Uterus (tissue), 4 donors: ENCODE results near the gene ZNF609. TPM values are rescaled to one million over a fixed set of nuclear protein-coding genes. Genes with fewer than 3 reads are reported as not detected.
A peak's percentile ranks its signal among the peaks of the same experiment; 100 is the strongest.

Experiments
- DNase-seq, 2 donors: peaks; one replicate each; pipeline ENCODE4 v3.0.0-alpha.2; 2019 to 2020
- H3K27ac ChIP-seq, 2 donors: fragments of 200-600 bp; sonication (generic); 1 replicate in 1 of 2; 2 replicates in 1 of 2; pipeline ENCODE4 v1.5.1; 2016 to 2018
- H3K27me3 ChIP-seq, 2 donors: fragments of 200-600 bp; sonication (generic); one replicate each; pipeline ENCODE4 v1.5.1; 2018 to 2019; ENCODE audit warnings: control low read depth in 1 of 2
- H3K36me3 ChIP-seq, 2 donors: fragments of 200-600 bp; sonication (generic); one replicate each; pipeline ENCODE4 v1.5.1; 2019; ENCODE audit warnings: control low read depth in 1 of 2
- H3K4me1 ChIP-seq, 2 donors: fragments of 200-600 bp; sonication (generic); one replicate each; pipeline ENCODE4 v1.5.1; 2018 to 2019; ENCODE audit warnings: control low read depth in 1 of 2
- H3K4me3 ChIP-seq, 2 donors: fragments of 200-600 bp; sonication (generic); 1 replicate in 1 of 2; 2 replicates in 1 of 2; pipeline ENCODE4 v1.5.1; 2018 to 2019; ENCODE audit warnings: mild to moderate bottlenecking in 1 of 2
- H3K9me3 ChIP-seq, 2 donors: fragments of 200-600 bp; sonication (generic); one replicate each; pipeline ENCODE4 v1.5.1; 2019; ENCODE audit warnings: control low read depth in 1 of 2
- CTCF ChIP-seq, 4 experiments: fragments of 200-600 bp in 2 of 4; fragments of 450-650 bp in 2 of 4; sonication (generic) in 2 of 4; IDR thresholded peaks; one replicate each; pipeline ENCODE4 v1.5.1; 2016 to 2019; ENCODE audit warnings: antibody characterized with exemption in 4 of 4, mild to moderate bottlenecking in 2 of 4, moderate library complexity in 1 of 4
- POLR2A ChIP-seq, 2 donors: fragments of 450-650 bp; IDR thresholded peaks; one replicate each; pipeline ENCODE4 v1.6.1; 2016; ENCODE audit warnings: antibody characterized with exemption in 2 of 2, mild to moderate bottlenecking in 1 of 2, moderate library complexity in 1 of 2
- intact Hi-C: fragments of 100-400 bp; cut with DNase I; formaldehyde crosslinking; loops from one replicate; pipeline ENCODE4 v1.15.1; 2023; ENCODE audit warnings: low total_unique reads
- total RNA-seq, 4 donors: library from RNA; depleted of rRNA in 3 of 4; stranded (reverse); fragments of >200 nt in 3 of 4; gene quantifications; one replicate each; pipeline versions ENCODE4 v1.1.0 to v1.2.4, GENCODE V29; 2014 to 2023
- donor health status: DM: yes; HTN: yes; CAD: no.

The ZNF609 gene
- total RNA-seq, 4 donors from 2014 or later = 12.4 to 59.6 (median 26.1) TPM

GRCh38 chr15:64438653-64439447, 21.5 kb upstream of the ZNF609 start:
- no peak overlapping the region for H3K4me3 ChIP-seq
- no peak for DNase-seq
- H3K27ac ChIP-seq = no peak overlapping the region
- H3K27me3 ChIP-seq = no peaks in the 10 kb centered on the region
- TF ChIP-seq POLR2A (IDR thresholded peaks at IDR 0.05) (no peak), CTCF (IDR thresholded peaks at IDR 0.05) (no peak)
- H3K9me3 ChIP-seq = no peaks in the 10 kb centered on the region
- H3K36me3 ChIP-seq = no peaks in the 10 kb centered on the region
- no peaks in the 10 kb centered on the region for H3K4me1 ChIP-seq
- intact Hi-C loops = no loop called here

GRCh38 chr15:64441852-64442251, 18.5 kb upstream of the ZNF609 start:
- H3K4me1 ChIP-seq = no peaks in the 10 kb centered on the region
- no peak for DNase-seq
- no peaks in the 10 kb centered on the region for H3K36me3 ChIP-seq
- no peaks in the 10 kb centered on the region for H3K27me3 ChIP-seq
- TF ChIP-seq POLR2A (IDR thresholded peaks at IDR 0.05) (no peak), CTCF (IDR thresholded peaks at IDR 0.05) (no peak)
- H3K9me3 ChIP-seq = no peaks in the 10 kb centered on the region
- H3K27ac ChIP-seq = no peak overlapping the region
- H3K4me3 ChIP-seq = no peak overlapping the region
- intact Hi-C loops = no loop called here

- intact Hi-C loops = no loop called here
- Histone ChIP-seq H3K4me1 (no peaks in the 10 kb centered on the region), H3K27ac (peak overlapping the region; percentile 70 to 84), H3K27me3 (no peaks in the 10 kb centered on the region), H3K36me3 (no peaks in the 10 kb centered on the region), H3K4me3 (no peak overlapping the region), H3K9me3 (no peaks in the 10 kb centered on the region)
- no peak for TF ChIP-seq CTCF (IDR thresholded peaks at IDR 0.05)
- no peak for TF ChIP-seq POLR2A (IDR thresholded peaks at IDR 0.05)
- DNase-seq = no peak
These were observed 17.4 kb upstream of the ZNF609 start for GRCh38 chr15:64443016-64443415.

DNA sequence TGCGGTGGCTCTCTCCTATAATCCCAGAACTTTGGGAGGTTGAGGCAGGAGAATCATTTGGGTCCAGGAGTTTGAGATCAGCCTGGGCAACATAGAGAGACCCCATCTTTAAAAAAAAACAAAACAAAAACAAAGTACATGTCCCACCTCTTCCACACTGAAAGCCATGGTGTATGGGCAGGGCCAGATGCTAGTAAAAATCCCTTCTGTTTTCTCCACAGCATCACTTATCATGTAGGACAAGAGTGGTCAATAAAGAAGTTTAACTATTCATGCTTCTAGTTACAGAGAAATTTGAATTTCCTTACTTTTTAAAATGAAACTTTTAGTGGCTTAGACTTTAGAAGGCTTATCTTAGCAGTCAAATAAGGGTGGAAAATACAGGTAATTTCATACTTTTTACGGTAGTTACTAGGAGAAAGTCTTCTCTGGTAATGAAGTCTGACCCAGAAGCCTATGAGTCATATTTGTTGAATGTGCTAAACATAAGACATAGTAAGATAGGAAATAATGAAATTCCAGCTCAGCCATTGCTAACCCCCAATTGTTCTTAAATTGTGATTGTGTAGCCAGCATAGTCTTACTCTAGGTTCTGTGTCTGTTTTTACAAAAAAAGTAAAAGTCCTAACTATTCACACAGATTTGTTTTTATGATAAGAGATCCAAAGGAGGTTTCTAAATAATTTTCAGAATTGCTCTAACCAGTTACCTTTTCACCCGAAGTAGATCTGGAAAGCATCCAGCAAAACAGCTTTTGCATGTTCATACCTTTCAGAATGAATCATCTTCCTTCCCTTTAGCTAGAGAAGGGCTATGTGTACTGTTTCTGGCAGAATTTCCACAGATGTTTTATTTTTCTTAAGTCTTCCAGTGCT, 16.4 kb upstream of the ZNF609 start:
- Histone ChIP-seq H3K27me3 (no peaks in the 10 kb centered on the region), H3K27ac (peak overlapping the region; percentile 70 to 84), H3K36me3 (no peaks in the 10 kb centered on the region), H3K4me3 (no peak overlapping the region), H3K9me3 (no peaks in the 10 kb centered on the region), H3K4me1 (no peaks in the 10 kb centered on the region)
- no peak for TF ChIP-seq POLR2A (IDR thresholded peaks at IDR 0.05)
- no peak for TF ChIP-seq CTCF (IDR thresholded peaks at IDR 0.05)
- intact Hi-C loops = no loop called here
- peak in 1 of 2 donors; percentile 36 for DNase-seq

DNA sequence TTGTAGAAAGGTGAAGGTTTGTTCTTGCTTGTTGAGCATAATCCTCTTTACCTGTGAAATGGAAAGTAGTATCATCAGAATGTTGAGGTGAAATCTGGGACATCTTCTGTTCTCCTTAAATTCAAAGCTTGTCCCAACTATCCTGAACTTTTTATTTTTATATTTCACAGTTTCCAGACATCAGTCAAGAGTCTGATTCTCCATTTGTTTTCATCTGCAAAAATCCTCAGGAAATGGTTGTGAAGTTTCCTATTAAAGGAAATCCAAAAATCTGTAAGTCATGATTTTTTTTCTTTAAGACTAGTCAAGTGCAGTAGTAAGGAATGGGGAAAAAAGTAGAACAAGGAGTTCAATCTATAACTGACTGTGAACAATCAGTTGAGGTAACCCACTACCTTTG, 15.5 kb upstream of the ZNF609 start:
- Histone ChIP-seq H3K27me3 (no peaks in the 10 kb centered on the region), H3K4me1 (no peaks in the 10 kb centered on the region), H3K27ac (peak overlapping the region; percentile 70 to 84), H3K4me3 (no peak overlapping the region), H3K9me3 (no peaks in the 10 kb centered on the region), H3K36me3 (no peaks in the 10 kb centered on the region)
- TF ChIP-seq POLR2A (IDR thresholded peaks at IDR 0.05) (no peak), CTCF (IDR thresholded peaks at IDR 0.05) (no peak)
- intact Hi-C loops = no loop called here
- no peak for DNase-seq
